ENCODE results near the gene MS4A8.

DNA sequence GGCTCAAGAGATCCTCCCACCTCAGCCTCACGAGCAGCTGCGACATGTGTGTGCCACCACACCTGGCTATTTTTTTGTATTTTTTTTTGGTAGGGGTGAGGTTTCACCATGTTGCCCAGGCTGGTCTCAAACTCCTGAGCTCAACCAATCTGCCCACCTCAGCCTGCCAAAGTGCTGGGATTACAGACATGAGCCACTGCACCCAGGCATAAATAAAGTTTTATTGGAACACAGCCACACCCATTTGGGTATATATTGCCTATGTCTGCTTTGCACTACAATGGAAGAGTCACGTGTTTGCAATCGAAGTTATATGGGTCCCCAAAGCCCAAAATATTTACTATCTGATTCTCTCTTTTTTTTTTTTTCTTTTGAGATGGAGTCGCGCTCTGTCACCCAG, 55.5 kb downstream of the MS4A8 start:
- TF ChIP-seq EZH2phosphoT487 (IDR thresholded peaks at IDR 0.05; ENCODE audit: insufficient read depth, low read depth) (no peak), EZH2 (IDR thresholded peaks at IDR 0.05; ENCODE audit: insufficient read depth, poor library complexity, severe bottlenecking) (no peak)
